WI38 (cell line): ENCODE data around the gene SWT1.

Experiments used
- H3K4me3 ChIP-seq: 2 replicates; pipeline ENCODE4 v1.5.1; 2011; ENCODE audit warnings: low read depth, mild to moderate bottlenecking, control low read depth, low read length
- CTCF ChIP-seq: IDR thresholded peaks from 2 replicates; pipeline ENCODE4 v1.5.1; 2012; ENCODE audit warnings: low read depth, mild to moderate bottlenecking, control low read depth, low read length

SWT1 gene

DNA sequence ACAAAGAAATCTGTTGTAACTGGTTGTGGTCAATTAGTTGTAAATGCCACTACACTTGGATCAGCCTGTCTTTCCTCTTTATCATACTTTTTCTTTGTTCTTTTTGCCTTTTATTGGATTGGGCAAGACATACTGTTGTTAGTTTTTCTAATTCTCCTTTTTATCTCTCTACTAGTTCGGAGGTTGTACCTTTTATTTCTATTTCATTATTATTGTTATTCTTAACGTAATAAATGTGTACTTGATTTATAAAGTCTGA lies 100.9 kb downstream of the SWT1 start:
- H3K4me3 ChIP-seq: no peak overlapping the region

DNA sequence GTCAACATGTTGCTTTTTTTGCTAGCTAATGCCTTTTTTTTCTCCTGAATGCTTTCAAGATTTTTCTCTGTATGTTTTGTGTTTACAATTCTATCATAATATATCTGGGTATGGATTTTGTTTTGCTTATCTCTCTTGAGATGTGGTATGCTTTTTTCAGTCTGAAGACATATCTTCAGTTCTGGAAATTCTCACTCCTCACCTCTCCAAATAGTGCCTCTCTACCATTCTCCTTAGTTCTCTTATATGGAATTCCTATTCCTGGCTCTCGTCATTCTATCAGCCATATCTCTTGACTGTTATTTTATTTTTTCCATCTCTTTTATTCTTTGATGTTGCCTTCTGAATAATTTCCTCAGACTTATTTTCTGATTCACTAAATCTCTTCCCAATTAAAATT lies 101.7 kb downstream of the SWT1 start:
- no peak overlapping the region for H3K4me3 ChIP-seq
- TF ChIP-seq CTCF: no peak

More for the DNA sequence above, 100.9 kb downstream of the SWT1 start:
- no peak for TF ChIP-seq CTCF

DNA sequence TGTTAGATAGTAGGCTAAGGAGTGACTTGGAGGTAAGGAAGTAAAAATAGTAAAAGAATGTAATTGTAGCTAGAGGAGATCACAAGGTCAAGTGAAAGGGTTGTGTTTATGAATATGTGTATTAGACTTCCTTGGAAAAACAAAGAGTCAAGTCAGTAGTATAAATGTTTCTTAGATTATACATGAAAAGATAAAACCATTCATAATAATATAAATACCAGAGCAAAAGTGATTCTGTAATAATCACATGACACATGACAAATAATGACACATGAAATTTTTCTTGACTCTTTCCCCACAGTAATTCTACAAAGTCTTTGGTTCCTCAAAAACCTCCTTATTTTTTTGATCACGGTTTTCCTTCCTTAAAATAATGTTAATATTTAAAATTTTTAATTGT lies 103.6 kb downstream of the SWT1 start:
- H3K4me3 ChIP-seq: no peak overlapping the region
- no peak for TF ChIP-seq CTCF

GRCh38 chr1:185262151-185262550 lies 105.2 kb downstream of the SWT1 start:
- no peak overlapping the region for H3K4me3 ChIP-seq
- no peak for TF ChIP-seq CTCF

DNA sequence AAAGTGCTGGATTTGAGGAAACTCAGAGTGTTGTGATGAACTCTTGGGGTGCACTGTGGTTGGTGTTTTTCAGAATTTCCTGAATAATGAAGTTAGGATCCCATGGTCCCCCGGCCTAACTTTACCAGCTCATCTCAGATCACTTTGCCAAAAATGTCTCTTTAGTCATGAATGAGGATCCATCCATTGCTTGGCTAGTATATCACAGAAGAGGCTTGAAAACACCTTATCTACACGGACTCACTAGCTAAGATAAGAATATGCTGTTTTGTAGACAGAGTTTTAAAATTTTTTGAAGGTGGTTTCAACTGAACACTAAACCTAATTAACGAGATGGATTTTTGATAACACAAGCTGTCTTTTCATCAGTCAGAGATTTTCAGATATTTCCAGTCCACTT lies 106.3 kb downstream of the SWT1 start:
- no peak for TF ChIP-seq CTCF
- H3K4me3 ChIP-seq: no peak overlapping the region

DNA sequence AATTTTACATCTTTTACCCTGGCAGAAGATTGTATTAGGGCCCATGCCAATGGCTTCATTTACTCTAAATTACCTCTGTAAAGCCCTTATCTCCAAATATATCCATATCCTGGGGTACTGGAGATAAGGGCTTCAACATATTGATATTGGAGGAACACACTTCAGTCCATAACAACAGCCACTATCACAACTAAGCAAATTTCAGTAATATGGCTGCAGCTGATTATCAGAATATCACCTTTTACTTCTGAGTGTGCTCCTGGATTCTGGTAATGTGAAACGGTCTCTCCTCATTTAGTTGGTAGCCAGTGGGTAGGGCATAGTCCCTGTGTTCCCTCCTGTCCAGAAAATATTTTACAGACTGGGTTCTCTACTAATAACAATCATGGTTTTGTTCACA lies 106.8 kb downstream of the SWT1 start:
- no peak overlapping the region for H3K4me3 ChIP-seq
- TF ChIP-seq CTCF: no peak

DNA sequence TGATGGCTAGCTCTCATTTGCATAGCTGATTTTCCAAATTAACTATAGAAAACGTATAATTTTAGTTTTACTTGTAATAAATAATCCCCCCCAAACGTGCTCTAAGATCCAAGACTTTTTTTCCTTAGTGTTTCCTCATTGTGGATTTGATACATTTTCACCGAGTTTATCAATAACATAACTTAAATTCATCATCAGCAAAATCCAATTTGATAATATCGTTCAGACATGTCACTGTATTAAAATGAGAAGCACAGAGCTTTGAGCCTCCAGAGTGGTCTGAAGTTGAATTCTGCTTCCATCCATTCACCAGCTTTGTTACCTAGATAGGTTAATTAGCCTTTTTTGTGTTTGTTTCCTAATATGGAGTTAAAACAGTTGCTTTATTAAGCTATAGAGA lies 108.3 kb downstream of the SWT1 start:
- TF ChIP-seq CTCF: no peak
- H3K4me3 ChIP-seq: no peak overlapping the region
